Heart right ventricle (tissue), 16 donors: Measurements from ENCODE around the gene LVRN. TPM values are rescaled to one million over a fixed set of nuclear protein-coding genes. Genes with fewer than 3 reads are reported as not detected.

Experiments
- ATAC-seq, 8 donors: fragments of 200-7000 bp; cut with Tn5 transposase; one replicate each; pipeline ENCODE4 v1.9.1; 2020; ENCODE audit warnings: mild to moderate bottlenecking in 8 of 8, moderate library complexity in 8 of 8, moderate number of reproducible peaks in 1 of 8
- DNase-seq, 2 donors: peaks; one replicate each; pipeline ENCODE4 v3.0.0-alpha.2; 2020
- H3K27ac ChIP-seq, 10 donors: fragments of 200-600 bp; sonication (generic) in 2 of 10; one replicate each; pipeline versions ENCODE4 v1.5.0 to v1.8.0; 2020 to 2022; ENCODE audit warnings: mild to moderate bottlenecking in 3 of 10
- H3K27me3 ChIP-seq, 7 donors: fragments of 200-600 bp; one replicate each; pipeline ENCODE4 v1.8.0; 2021 to 2022; ENCODE audit warnings: mild to moderate bottlenecking in 2 of 7
- H3K36me3 ChIP-seq, 9 donors: fragments of 200-600 bp; sonication (generic) in 1 of 9; one replicate each; pipeline versions ENCODE4 v1.5.0 to v1.8.0; 2020 to 2022; ENCODE audit warnings: mild to moderate bottlenecking in 2 of 9
- H3K4me1 ChIP-seq, 9 donors: fragments of 200-600 bp; sonication (generic) in 1 of 9; one replicate each; pipeline versions ENCODE4 v1.5.0 to v1.8.0; 2020 to 2022; ENCODE audit warnings: mild to moderate bottlenecking in 4 of 9
- H3K4me3 ChIP-seq, 10 donors: fragments of 200-600 bp; sonication (generic) in 2 of 10; one replicate each; pipeline versions ENCODE4 v1.5.0 to v1.8.0; 2020 to 2022; ENCODE audit warnings: mild to moderate bottlenecking in 7 of 10, moderate library complexity in 2 of 10
- H3K9me3 ChIP-seq, 11 donors: fragments of 200-600 bp in 10 of 11; sonication (generic) in 2 of 11; one replicate each; pipeline versions ENCODE4 v1.5.0 to v1.8.0; 2013 to 2022; ENCODE audit warnings: mild to moderate bottlenecking in 2 of 11, control low read depth in 1 of 11, moderate library complexity in 1 of 11
- CTCF ChIP-seq, 9 donors: fragments of 200-600 bp; sonication (generic) in 2 of 9; IDR thresholded peaks; one replicate each; pipeline versions ENCODE4 v1.5.0 to v1.8.0; 2021 to 2022; ENCODE audit warnings: antibody characterized with exemption in 9 of 9, mild to moderate bottlenecking in 5 of 9, moderate library complexity in 1 of 9
- WGBS, 2 donors: extraction: QIAGEN DNeasy Blood & Tissue Kit; methylation state at CpG; one replicate each; pipeline ENCODE4 v1.1.7; 2013; ENCODE audit warnings: inconsistent platforms in 1 of 2; 5-methylcytosine and 5-hydroxymethylcytosine counted together
- intact Hi-C, 10 donors: fragments of 100-400 bp; cut with DNase I; formaldehyde crosslinking; loops; one replicate each; pipeline versions ENCODE4 v1.11.1 to v1.14.2; 2022
- polyA plus RNA-seq, 2 donors: library from polyadenylated mRNA; stranded (reverse); fragments of 200-250 nt; gene quantifications; one replicate each; pipeline ENCODE4 v1.2.3, GENCODE V29; 2013
- total RNA-seq, 10 donors: library from RNA; stranded (reverse); fragmentation: NEBNext Ultra II Directional in 3 of 10; extraction: Animal tissue kit (Norgen Biotek cat#: 25700) in 3 of 10; gene quantifications; one replicate each; pipeline versions ENCODE4 v1.2.1 to v1.2.4, GENCODE V29; 2021 to 2023
- donor health status: Arrhythmogenic right ventricular cardiomyopathy.
- donor health status: ischemic (EF 13 %, LVEDD 7.1; RV severe dilation, severe dysfunction).
- donor health status: healthy with polysubstance abuse.
- donor health status: DM: no; HTN: yes; CAD: no.
- donor health status: DM: no; HTN: no; CAD: no.
- donor health status: ischemic (EF 25% LVEDD 6.9; RV normal size, moderate dysfunction).
- donor health status: ischemic (EF 25% LVEDD 5.7; RV mildly dilated, moderate dysfunction).
- donor health status: healthy.
- donor health status: DM: yes; HTN: yes; CAD: no.
- donor health status: Ischemic cardiomyopathy.
- donor health status: ischemic (EF 35%, LVEDD 5.7; RV mildly dilated, moderate dysfunction).
- donor health status: nonischemic (EF 11% LVEDD 7.7; RV severe dilation, severe dysfunction).
- donor health status: DM: yes; HTN: yes; CAD: no.
- donor health status: PGD.
- donor health status: ischemic (EF 29% LVEDD 5.4; RV normal size, mild dysfunction).
- donor health status: nonischemic (EF 23%, LVEDD 6.1; RV moderate dilation, normal function).

Gene LVRN
- total and polyA plus RNA-seq, 12 donors = 0.07 to 1.0 (median 0.20) TPM; not detected in 1

GRCh38 chr5:116038817-116039216 is 76.5 kb downstream of the LVRN start:
- DNase-seq (no peak), ATAC-seq (no peak)
- Histone ChIP-seq H3K36me3 (no peaks in the 10 kb centered on the region), H3K9me3 (no peaks in the 10 kb centered on the region), H3K27me3 (peaks cover 0 to 14% (median 4%) of the 10 kb centered on the region in 7 donors), H3K4me1 (peaks cover 0 to 4% (median 0%) of the 10 kb centered on the region in 9 donors), H3K27ac (no peak overlapping the region), H3K4me3 (no peak overlapping the region)
- no peak for TF ChIP-seq CTCF (IDR thresholded peaks at IDR 0.05)
- WGBS, 2 donors = 64 to 71% methylated on average over 3 of the region's 3 CpGs
- intact Hi-C loops = no loop called here

- DNase-seq = no peak
- intact Hi-C loops = no loop called here
- Histone ChIP-seq H3K27me3 (peaks cover 0 to 14% (median 3%) of the 10 kb centered on the region in 7 donors), H3K9me3 (no peaks in the 10 kb centered on the region), H3K36me3 (no peaks in the 10 kb centered on the region), H3K4me1 (peaks cover 0 to 4% (median 0%) of the 10 kb centered on the region in 9 donors), H3K4me3 (no peak overlapping the region), H3K27ac (no peak overlapping the region)
- no peak for TF ChIP-seq CTCF (IDR thresholded peaks at IDR 0.05)
- ATAC-seq = no peak
Observed at GRCh38 chr5:116042375-116042774, 80.1 kb downstream of the LVRN start.

- intact Hi-C loops = no loop called here
- Histone ChIP-seq H3K36me3 (no peaks in the 10 kb centered on the region), H3K4me3 (no peak overlapping the region), H3K4me1 (peaks cover 0 to under 1% (median 0%) of the 10 kb centered on the region in 9 donors), H3K27me3 (peaks cover 0 to 21% (median under 1%) of the 10 kb centered on the region in 7 donors), H3K27ac (no peak overlapping the region), H3K9me3 (no peaks in the 10 kb centered on the region)
- DNase-seq (no peak), ATAC-seq (no peak)
- no peak for TF ChIP-seq CTCF (IDR thresholded peaks at IDR 0.05)
- 79 to 80% methylated on average over 3 of the region's 3 CpGs for WGBS, 2 donors
Observed at GRCh38 chr5:116044073-116044472, 81.8 kb downstream of the LVRN start.

- H3K27me3 ChIP-seq = peaks cover 0 to 19% (median 0%) of the 10 kb centered on the region in 7 donors
- no peaks in the 10 kb centered on the region for H3K4me1 ChIP-seq
- 63 to 75% methylated on average over 2 of the region's 2 CpGs for WGBS, 2 donors
- H3K4me3 ChIP-seq = no peak overlapping the region
- intact Hi-C loops = no loop called here
- ATAC-seq (no peak), DNase-seq (no peak)
- TF ChIP-seq CTCF (IDR thresholded peaks at IDR 0.05) = no peak
- H3K27ac ChIP-seq = no peak overlapping the region
- no peaks in the 10 kb centered on the region for H3K9me3 ChIP-seq
- H3K36me3 ChIP-seq = no peaks in the 10 kb centered on the region
Observed at GRCh38 chr5:116045821-116046220, 83.5 kb downstream of the LVRN start.
